Upper lobe of left lung (tissue), 6 donors: Measurements from ENCODE around the gene KCNK4. TPM values are rescaled to one million over a fixed set of nuclear protein-coding genes. Genes with fewer than 3 reads are reported as not detected.
A peak's percentile ranks its signal among the peaks of the same experiment; 100 is the strongest.

Experiments used
- ATAC-seq, 2 donors: fragments of 200-7000 bp; cut with Tn5 transposase; one replicate each; pipeline ENCODE4 v1.9.1; 2022; ENCODE audit warnings: mild to moderate bottlenecking in 2 of 2, moderate library complexity in 2 of 2; ENCODE audit not compliant: low FRiP score in 2 of 2
- DNase-seq, 2 donors: peaks; one replicate each; pipeline ENCODE4 v3.0.0-alpha.2; 2019 to 2020
- H3K27ac ChIP-seq, 4 donors: fragments of 200-600 bp; sonication (generic); one replicate each; pipeline ENCODE4 v1.5.1; 2016 to 2019
- H3K27me3 ChIP-seq, 4 donors: fragments of 200-600 bp; sonication (generic); one replicate each; pipeline ENCODE4 v1.5.1; 2017 to 2019
- H3K36me3 ChIP-seq, 4 donors: fragments of 200-600 bp; sonication (generic); one replicate each; pipeline ENCODE4 v1.5.1; 2016 to 2019
- H3K4me1 ChIP-seq, 4 donors: fragments of 200-600 bp; sonication (generic); one replicate each; pipeline ENCODE4 v1.5.1; 2018 to 2019
- H3K4me3 ChIP-seq, 4 donors: fragments of 200-600 bp; sonication (generic); one replicate each; pipeline ENCODE4 v1.5.1; 2017 to 2019; ENCODE audit warnings: mild to moderate bottlenecking in 2 of 4, moderate library complexity in 1 of 4
- H3K9me3 ChIP-seq, 4 donors: fragments of 200-600 bp; sonication (generic); one replicate each; pipeline ENCODE4 v1.5.1; 2018 to 2019
- EP300 ChIP-seq, 4 donors: sonication (generic); formaldehyde crosslinking; IDR thresholded peaks; one replicate each; pipeline ENCODE4 v1.5.1; 2017; ENCODE audit warnings: antibody characterized with exemption in 4 of 4, control low read depth in 2 of 4
- POLR2A ChIP-seq, 4 donors: fragments of 450-650 bp; IDR thresholded peaks; one replicate each; pipeline ENCODE4 v1.5.1; 2016 to 2017; ENCODE audit warnings: antibody characterized with exemption in 4 of 4, mild to moderate bottlenecking in 2 of 4
- POLR2AphosphoS5 ChIP-seq, 2 donors: sonication (generic); formaldehyde crosslinking; IDR thresholded peaks; one replicate each; pipeline ENCODE4 v1.5.1; 2017; ENCODE audit warnings: antibody characterized with exemption in 2 of 2
- WGBS, 2 donors: methylation state at CpG; one replicate each; pipeline ENCODE4 v1.1.5; 2017 to 2018; 5-methylcytosine and 5-hydroxymethylcytosine counted together
- total RNA-seq, 6 donors: library from RNA; depleted of rRNA in 4 of 6; stranded (reverse); fragments of >200 nt in 4 of 6; gene quantifications; one replicate each; pipeline versions ENCODE4 v1.1.0 to v1.2.1, GENCODE V29; 2016 to 2021
- TF ChIP-seq, protein P1 (sequence below), 6 experiments: fragments of 450-650 bp in 4 of 6; fragments of 200-600 bp in 2 of 6; sonication (generic) in 2 of 6; IDR thresholded peaks; one replicate each; pipeline ENCODE4 v1.5.1; 2016 to 2019; ENCODE audit warnings: antibody characterized with exemption in 6 of 6
- donor health status: DM: no; HTN: no; CAD: no; lungs with moderate emphysema.
- donor health status: DM: no; HTN: yes; CAD: no; lungs with severe emphysema.

KCNK4 gene
- total RNA-seq, 6 donors from 2014 or later, result 0.17 to 0.55 (median 0.26) TPM; not detected in 3

DNA sequence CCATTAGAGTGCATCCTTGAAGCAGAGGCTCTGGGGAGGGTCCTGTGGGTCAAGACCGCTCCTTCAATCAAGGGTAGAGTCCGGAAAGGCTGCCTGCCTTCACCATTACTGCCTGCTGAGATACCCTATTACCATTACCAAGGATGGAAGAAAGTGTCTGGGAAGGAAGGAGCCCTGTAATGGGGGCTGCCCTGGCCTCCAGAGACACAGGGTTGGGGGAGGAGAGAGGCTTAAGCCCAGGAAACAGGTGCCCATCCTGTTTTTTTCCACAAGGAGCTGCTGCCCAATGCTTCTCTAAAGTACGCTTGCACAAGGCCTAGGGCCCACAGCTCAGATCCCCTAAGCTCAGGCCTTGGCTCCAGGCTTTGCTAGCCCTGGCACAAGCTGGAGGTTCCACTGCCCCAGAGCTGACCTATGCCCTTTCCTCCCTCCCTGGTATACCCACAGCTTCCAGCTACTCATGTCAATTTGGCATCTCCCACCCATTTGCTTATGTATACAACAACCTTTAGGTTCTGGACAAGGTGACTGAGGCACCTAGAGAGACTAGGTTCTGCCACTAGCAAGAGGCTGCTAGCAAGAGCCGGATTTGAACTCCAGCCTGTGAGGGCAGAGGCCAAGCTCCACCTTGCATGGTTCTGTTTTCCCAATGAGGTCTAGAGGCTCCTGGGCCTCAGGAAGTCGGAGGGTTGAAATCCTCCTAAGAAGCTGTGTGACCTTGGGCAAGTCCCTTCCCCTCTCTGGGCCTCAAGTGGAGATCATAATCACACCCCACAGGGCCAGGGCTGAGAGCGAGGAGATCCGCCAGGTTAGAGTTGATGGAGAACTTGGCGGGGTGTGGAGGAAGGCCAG lies 41.3 kb upstream of the KCNK4 start:
- 91 to 97% methylated on average over 8 of the region's 8 CpGs for WGBS, 2 donors
- peaks cover 40 to 63% (median 49%) of the 10 kb centered on the region in 4 donors for H3K4me1 ChIP-seq
- H3K9me3 ChIP-seq, result no peaks in the 10 kb centered on the region
- H3K36me3 ChIP-seq, result peaks cover 0 to 8% (median 7%) of the 10 kb centered on the region in 4 donors
- ATAC-seq, result no peak
- no peak overlapping the region for H3K27ac ChIP-seq
- TF ChIP-seq, protein P1, sequence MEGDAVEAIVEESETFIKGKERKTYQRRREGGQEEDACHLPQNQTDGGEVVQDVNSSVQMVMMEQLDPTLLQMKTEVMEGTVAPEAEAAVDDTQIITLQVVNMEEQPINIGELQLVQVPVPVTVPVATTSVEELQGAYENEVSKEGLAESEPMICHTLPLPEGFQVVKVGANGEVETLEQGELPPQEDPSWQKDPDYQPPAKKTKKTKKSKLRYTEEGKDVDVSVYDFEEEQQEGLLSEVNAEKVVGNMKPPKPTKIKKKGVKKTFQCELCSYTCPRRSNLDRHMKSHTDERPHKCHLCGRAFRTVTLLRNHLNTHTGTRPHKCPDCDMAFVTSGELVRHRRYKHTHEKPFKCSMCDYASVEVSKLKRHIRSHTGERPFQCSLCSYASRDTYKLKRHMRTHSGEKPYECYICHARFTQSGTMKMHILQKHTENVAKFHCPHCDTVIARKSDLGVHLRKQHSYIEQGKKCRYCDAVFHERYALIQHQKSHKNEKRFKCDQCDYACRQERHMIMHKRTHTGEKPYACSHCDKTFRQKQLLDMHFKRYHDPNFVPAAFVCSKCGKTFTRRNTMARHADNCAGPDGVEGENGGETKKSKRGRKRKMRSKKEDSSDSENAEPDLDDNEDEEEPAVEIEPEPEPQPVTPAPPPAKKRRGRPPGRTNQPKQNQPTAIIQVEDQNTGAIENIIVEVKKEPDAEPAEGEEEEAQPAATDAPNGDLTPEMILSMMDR (IDR thresholded peaks at IDR 0.05), result no peak
- no peak for TF ChIP-seq POLR2AphosphoS5 (IDR thresholded peaks at IDR 0.05)
- TF ChIP-seq EP300 (IDR thresholded peaks at IDR 0.05), result no peak
- TF ChIP-seq POLR2A (IDR thresholded peaks at IDR 0.05), result no peak
- no peak for DNase-seq
- H3K27me3 ChIP-seq, result no peaks in the 10 kb centered on the region
- no peak overlapping the region for H3K4me3 ChIP-seq

DNA sequence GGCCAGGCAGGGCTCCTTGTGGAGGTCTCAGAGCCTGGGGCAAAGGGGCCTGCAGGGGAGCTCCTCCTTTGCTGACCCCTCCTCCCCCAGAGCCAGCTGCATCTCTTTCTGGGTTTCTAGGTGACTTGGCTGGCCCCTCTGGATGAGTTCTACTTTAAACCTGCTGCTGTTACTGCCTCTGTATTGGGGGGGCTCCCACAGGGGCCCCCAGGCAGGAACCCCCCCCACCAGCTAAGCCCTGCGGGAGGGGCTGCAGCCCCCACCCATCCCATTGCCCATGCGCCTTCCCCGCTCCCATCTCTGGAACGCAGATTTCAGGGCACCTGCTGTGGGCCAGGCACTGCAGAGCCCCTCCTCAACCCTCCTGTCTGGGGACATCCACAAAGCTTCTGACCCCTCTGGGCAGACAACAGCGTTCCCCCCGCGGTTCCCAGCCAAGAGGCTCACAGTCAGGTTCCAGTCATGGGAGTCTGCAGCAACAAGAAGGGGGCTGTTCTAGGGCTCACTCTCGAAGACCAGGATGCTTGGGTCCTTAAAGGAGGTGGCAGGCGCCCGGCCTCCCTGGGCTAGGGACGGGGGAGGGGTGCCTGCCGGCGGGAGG lies 40.6 kb upstream of the KCNK4 start:
- H3K9me3 ChIP-seq, result no peaks in the 10 kb centered on the region
- DNase-seq (peak in 1 of 2 donors; percentile 46), ATAC-seq (no peak)
- peak overlapping the region in 3 of 4 donors; percentile 56 to 96 (median 90) for H3K4me3 ChIP-seq
- peaks cover 32 to 55% (median 42%) of the 10 kb centered on the region in 4 donors for H3K4me1 ChIP-seq
- no peaks in the 10 kb centered on the region for H3K27me3 ChIP-seq
- TF ChIP-seq EP300 (IDR thresholded peaks at IDR 0.05), result no peak
- TF ChIP-seq POLR2AphosphoS5 (IDR thresholded peaks at IDR 0.05), result no peak
- TF ChIP-seq, protein P1 (IDR thresholded peaks at IDR 0.05), result no peak
- no peak for TF ChIP-seq POLR2A (IDR thresholded peaks at IDR 0.05)
- H3K36me3 ChIP-seq, result peaks cover 0 to 15% (median 14%) of the 10 kb centered on the region in 4 donors
- peak overlapping the region in 1 of 4 donors; percentile 81 for H3K27ac ChIP-seq
- WGBS, 2 donors, result 0 to 26% methylated on average over 1 to 13 of the region's 13 CpGs

DNA sequence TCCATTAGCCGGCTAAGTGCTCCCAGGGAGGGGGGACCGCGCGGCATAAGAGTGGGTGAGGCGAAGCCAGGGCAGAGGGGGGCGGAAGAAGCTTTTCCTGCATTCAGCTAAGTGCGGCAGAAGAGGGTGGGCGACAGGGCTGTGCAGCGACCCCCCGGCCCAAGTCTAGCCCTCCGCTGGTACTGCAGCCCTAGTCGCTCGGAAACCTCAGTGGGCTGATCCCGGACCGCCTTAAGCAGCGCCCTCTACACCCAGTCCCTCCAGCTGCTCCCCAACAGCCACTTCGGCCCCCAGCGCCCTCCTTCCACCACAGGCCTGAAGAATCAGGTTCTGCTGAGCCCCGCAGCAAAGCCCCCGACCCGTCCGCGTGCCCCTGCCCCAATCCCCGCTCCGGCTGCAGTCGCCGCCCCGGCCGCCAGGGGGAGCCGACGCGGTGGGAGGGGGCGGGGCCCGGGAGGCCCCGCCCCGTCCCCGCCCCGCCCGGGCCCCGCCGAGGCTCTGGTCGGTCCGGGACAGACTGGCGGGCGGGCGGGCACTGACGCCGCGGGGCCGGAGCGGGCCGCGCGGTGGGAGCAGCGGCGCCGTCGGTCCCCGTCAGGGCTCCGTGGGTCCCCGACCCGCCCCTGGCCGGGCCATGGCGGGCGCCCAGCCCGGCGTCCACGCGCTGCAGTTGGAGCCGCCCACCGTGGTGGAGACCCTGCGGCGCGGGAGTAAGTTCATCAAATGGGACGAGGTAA lies 39.9 kb upstream of the KCNK4 start, which contains the start of gene PLCB3:
TSS of gene PLCB3 (plus strand) at position 515 of the 737 bp plus-strand sequence. CDS start at position 635, 120 bp downstream.
- peak within 1 kb of the TSS; percentile 56 to 96 (median 87) for H3K4me3 ChIP-seq
- no peaks in the 10 kb centered on the region for H3K27me3 ChIP-seq
- H3K4me1 ChIP-seq, result peaks cover 26 to 49% (median 35%) of the 10 kb centered on the region in 4 donors
- TF ChIP-seq, protein P1 (IDR thresholded peaks at IDR 0.05), result peak; percentile 93 to 99 (median 94)
- peak in 1 of 2 donors; percentile 53 for TF ChIP-seq POLR2AphosphoS5 (IDR thresholded peaks at IDR 0.05)
- TF ChIP-seq POLR2A (IDR thresholded peaks at IDR 0.05), result peak in 2 of 4 donors; percentile 76 to 77
- TF ChIP-seq EP300 (IDR thresholded peaks at IDR 0.05), result no peak
- peaks cover under 1 to 21% (median 20%) of the 10 kb centered on the region in 4 donors for H3K36me3 ChIP-seq
- H3K9me3 ChIP-seq, result no peaks in the 10 kb centered on the region
- ATAC-seq, result peak; percentile 71 to 82
- peak within 1 kb of the TSS; percentile 59 to 82 (median 80) for H3K27ac ChIP-seq
- 1% methylated on average over 47 of the region's 75 CpGs; no CpG with 5 or more reads in 1 of the 2 donors for WGBS, 2 donors
- DNase-seq, result peak; percentile 67 to 95

DNA sequence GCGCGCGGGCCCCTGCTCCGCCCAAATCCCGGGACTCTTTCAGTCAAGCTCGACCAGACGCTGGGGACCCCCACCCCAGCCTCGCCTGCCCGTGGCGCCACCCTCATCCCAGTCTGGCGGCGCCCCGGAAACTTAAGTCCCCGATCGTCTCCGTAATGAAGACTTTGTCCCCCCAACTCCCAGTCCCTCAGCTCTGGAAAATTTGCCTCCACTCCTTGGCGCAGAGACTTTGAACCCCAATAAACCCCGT lies 39.4 kb upstream of the KCNK4 start:
- H3K4me1 ChIP-seq, result peaks cover 26 to 48% (median 35%) of the 10 kb centered on the region in 4 donors
- H3K9me3 ChIP-seq, result no peaks in the 10 kb centered on the region
- no peaks in the 10 kb centered on the region for H3K27me3 ChIP-seq
- TF ChIP-seq POLR2AphosphoS5 (IDR thresholded peaks at IDR 0.05) (no peak), POLR2A (IDR thresholded peaks at IDR 0.05) (no peak)
- DNase-seq (no peak), ATAC-seq (no peak)
- 1 to 3% methylated on average over 13 to 15 of the region's 18 CpGs for WGBS, 2 donors
- peaks cover 5 to 26% (median 25%) of the 10 kb centered on the region in 4 donors for H3K36me3 ChIP-seq
- peak overlapping the region; percentile 56 to 96 (median 87) for H3K4me3 ChIP-seq
- H3K27ac ChIP-seq, result peak overlapping the region; percentile 59 to 82 (median 80)
